ENCODE results near the gene SLC30A2.
A peak's percentile ranks its signal among the peaks of the same experiment; 100 is the strongest.

The SLC30A2 gene

GRCh38 chr1:26012864-26013263 is 33.1 kb downstream of the SLC30A2 start:
- H3K4me3 ChIP-seq (replicated peaks; ENCODE audit: low read depth, low read length), result no peak overlapping the region
- no peak for DNase-seq (ENCODE audit: low read depth)
- no peak for TF ChIP-seq CTCF (IDR thresholded peaks at IDR 0.05; ENCODE audit: low read length, missing control alignments)

- H3K4me3 ChIP-seq (replicated peaks; ENCODE audit: low read depth, low read length), result no peak overlapping the region
- no peak for TF ChIP-seq CTCF (IDR thresholded peaks at IDR 0.05; ENCODE audit: low read length, missing control alignments)
Observed at GRCh38 chr1:26010825-26011224, 35.1 kb downstream of the SLC30A2 start.

GRCh38 chr1:26009796-26010447 is 36.0 kb downstream of the SLC30A2 start:
- TF ChIP-seq CTCF (IDR thresholded peaks at IDR 0.05; ENCODE audit: low read length, missing control alignments), result peak; percentile 4
- H3K4me3 ChIP-seq (replicated peaks; ENCODE audit: low read depth, low read length), result no peak overlapping the region
- no peak for DNase-seq (ENCODE audit: low read depth)

More at GRCh38 chr1:26010825-26011224, 35.1 kb downstream of the SLC30A2 start:
- no peak for DNase-seq (ENCODE audit: low read depth)

- no peak overlapping the region for H3K4me3 ChIP-seq (replicated peaks; ENCODE audit: low read depth, low read length)
- no peak for TF ChIP-seq CTCF (IDR thresholded peaks at IDR 0.05; ENCODE audit: low read length, missing control alignments)
- no peak for DNase-seq (ENCODE audit: low read depth)
Observed at GRCh38 chr1:26006710-26007109, 39.2 kb downstream of the SLC30A2 start.

- no peak for TF ChIP-seq CTCF (IDR thresholded peaks at IDR 0.05; ENCODE audit: low read length, missing control alignments)
- DNase-seq (ENCODE audit: low read depth), result no peak
- H3K4me3 ChIP-seq (replicated peaks; ENCODE audit: low read depth, low read length), result no peak overlapping the region
Observed at GRCh38 chr1:26005434-26006105, 40.3 kb downstream of the SLC30A2 start.

GRCh38 chr1:26003756-26004155 is 42.2 kb downstream of the SLC30A2 start:
- H3K4me3 ChIP-seq (replicated peaks; ENCODE audit: low read depth, low read length), result no peak overlapping the region
- no peak for DNase-seq (ENCODE audit: low read depth)
- no peak for TF ChIP-seq CTCF (IDR thresholded peaks at IDR 0.05; ENCODE audit: low read length, missing control alignments)

- no peak overlapping the region for H3K4me3 ChIP-seq (replicated peaks; ENCODE audit: low read depth, low read length)
- TF ChIP-seq CTCF (IDR thresholded peaks at IDR 0.05; ENCODE audit: low read length, missing control alignments), result no peak
Observed at GRCh38 chr1:26003262-26003661, 42.7 kb downstream of the SLC30A2 start.

More at GRCh38 chr1:26003262-26003661, 42.7 kb downstream of the SLC30A2 start:
- no peak for DNase-seq (ENCODE audit: low read depth)

Data from fibroblast of pulmonary artery (primary cell).